ENCODE data around the gene PRAME.
"Not testable (repeated sequence)": the region's sequence is repeated elsewhere in the genome, so short reads cannot be mapped to it uniquely, and the experiment has no call there.

The PRAME gene

GRCh38 chr22:22593964-22594656 is 35.0 kb upstream of the PRAME start:
- 59 to 63% methylated on average over 10 of the region's 10 CpGs for WGBS, 2 experiments
- no peak overlapping the region for H3K4me3 ChIP-seq (ENCODE audit: insufficient read depth, low read depth, low read length)
- no peaks in the 10 kb centered on the region for H3K9me3 ChIP-seq (ENCODE audit: control insufficient read depth, low read length)
- no peak overlapping the region for H3K27ac ChIP-seq (ENCODE audit: insufficient read depth, low read depth, low read length, poor library complexity, severe bottlenecking)
- no peaks in the 10 kb centered on the region for H3K4me1 ChIP-seq (ENCODE audit: control insufficient read depth, insufficient read depth, low read length)
- H3K36me3 ChIP-seq (ENCODE audit: control insufficient read depth, insufficient read depth, low read length): no peaks in the 10 kb centered on the region
- peaks cover 9% of the 10 kb centered on the region for H3K27me3 ChIP-seq (ENCODE audit: control insufficient read depth, insufficient read depth, low read length, poor library complexity, severe bottlenecking)

- H3K27ac ChIP-seq (ENCODE audit: insufficient read depth, low read depth, low read length, poor library complexity, severe bottlenecking): no peak overlapping the region
- no peak overlapping the region for H3K4me3 ChIP-seq (ENCODE audit: insufficient read depth, low read depth, low read length)
- H3K4me1 ChIP-seq (ENCODE audit: control insufficient read depth, insufficient read depth, low read length): no peaks in the 10 kb centered on the region
- peaks cover 13% of the 10 kb centered on the region for H3K27me3 ChIP-seq (ENCODE audit: control insufficient read depth, insufficient read depth, low read length, poor library complexity, severe bottlenecking)
- no peaks in the 10 kb centered on the region for H3K9me3 ChIP-seq (ENCODE audit: control insufficient read depth, low read length)
- WGBS, 2 experiments: 83% methylated on average over 2 of the region's 2 CpGs
- H3K36me3 ChIP-seq (ENCODE audit: control insufficient read depth, insufficient read depth, low read length): no peaks in the 10 kb centered on the region
Measured at GRCh38 chr22:22593250-22593649, 34.2 kb upstream of the PRAME start.

DNA sequence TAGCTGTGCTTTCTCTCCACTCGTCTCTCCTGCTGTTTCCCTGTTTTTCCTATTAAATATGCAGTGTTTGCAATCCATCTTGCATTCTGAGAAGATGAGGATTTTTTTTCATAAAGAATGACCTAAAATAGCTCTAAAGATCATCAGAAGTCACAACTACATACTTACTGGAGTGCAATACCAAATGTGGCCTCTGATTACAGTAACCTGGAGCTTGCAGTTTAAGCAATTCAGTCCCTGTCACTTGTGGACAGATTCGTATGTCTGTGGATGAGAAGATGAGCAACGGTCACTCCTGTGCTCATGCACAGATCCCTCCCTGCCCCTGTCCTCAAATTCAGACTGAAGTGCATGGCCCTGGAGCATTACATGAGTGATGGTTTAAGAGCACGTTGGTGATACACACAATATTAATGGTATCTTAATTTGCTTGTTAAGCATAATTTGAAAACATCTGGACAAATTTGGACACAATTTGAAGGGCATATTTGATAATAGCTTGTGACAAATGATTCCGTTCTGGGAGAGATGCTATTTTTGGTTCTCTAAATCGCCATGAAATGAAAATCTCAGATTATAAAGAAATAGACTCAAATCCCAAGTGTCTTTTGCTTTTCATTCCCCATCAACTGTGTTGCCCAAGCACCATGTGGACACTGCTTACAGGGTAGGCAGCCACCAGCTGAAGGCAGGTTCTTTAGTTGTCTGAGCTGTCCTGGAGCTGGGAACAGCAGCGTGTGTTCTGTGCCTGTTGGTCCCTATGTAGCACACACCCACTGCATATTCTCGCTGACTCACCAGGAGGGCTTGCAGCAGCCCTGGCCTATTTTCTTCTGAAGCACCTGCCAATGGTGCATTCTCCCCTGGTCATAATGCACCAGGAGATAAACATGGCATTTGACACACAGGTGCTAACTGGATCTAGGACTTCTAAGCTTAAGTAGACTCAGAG is 32.6 kb upstream of the PRAME start:
- Histone ChIP-seq H3K27ac (ENCODE audit: insufficient read depth, low read depth, low read length, poor library complexity, severe bottlenecking) (no peak overlapping the region), H3K4me1 (ENCODE audit: control insufficient read depth, insufficient read depth, low read length) (no peaks in the 10 kb centered on the region), H3K9me3 (ENCODE audit: control insufficient read depth, low read length) (no peaks in the 10 kb centered on the region), H3K27me3 (ENCODE audit: control insufficient read depth, insufficient read depth, low read length, poor library complexity, severe bottlenecking) (peaks cover 17% of the 10 kb centered on the region), H3K36me3 (ENCODE audit: control insufficient read depth, insufficient read depth, low read length) (no peaks in the 10 kb centered on the region), H3K4me3 (ENCODE audit: insufficient read depth, low read depth, low read length) (no peak overlapping the region)
- 80 to 81% methylated on average over 7 to 8 of the region's 8 CpGs for WGBS, 2 experiments

- no peaks in the 10 kb centered on the region for H3K4me1 ChIP-seq (ENCODE audit: control insufficient read depth, insufficient read depth, low read length)
- H3K27me3 ChIP-seq (ENCODE audit: control insufficient read depth, insufficient read depth, low read length, poor library complexity, severe bottlenecking): peaks cover 21% of the 10 kb centered on the region
- WGBS, 2 experiments: 93 to 94% methylated on average over 8 of the region's 8 CpGs
- H3K27ac ChIP-seq (ENCODE audit: insufficient read depth, low read depth, low read length, poor library complexity, severe bottlenecking): no peak overlapping the region
- no peak overlapping the region for H3K4me3 ChIP-seq (ENCODE audit: insufficient read depth, low read depth, low read length)
- no peaks in the 10 kb centered on the region for H3K36me3 ChIP-seq (ENCODE audit: control insufficient read depth, insufficient read depth, low read length)
- H3K9me3 ChIP-seq (ENCODE audit: control insufficient read depth, low read length): no peaks in the 10 kb centered on the region
Measured at GRCh38 chr22:22590136-22590891, 31.2 kb upstream of the PRAME start.

DNA sequence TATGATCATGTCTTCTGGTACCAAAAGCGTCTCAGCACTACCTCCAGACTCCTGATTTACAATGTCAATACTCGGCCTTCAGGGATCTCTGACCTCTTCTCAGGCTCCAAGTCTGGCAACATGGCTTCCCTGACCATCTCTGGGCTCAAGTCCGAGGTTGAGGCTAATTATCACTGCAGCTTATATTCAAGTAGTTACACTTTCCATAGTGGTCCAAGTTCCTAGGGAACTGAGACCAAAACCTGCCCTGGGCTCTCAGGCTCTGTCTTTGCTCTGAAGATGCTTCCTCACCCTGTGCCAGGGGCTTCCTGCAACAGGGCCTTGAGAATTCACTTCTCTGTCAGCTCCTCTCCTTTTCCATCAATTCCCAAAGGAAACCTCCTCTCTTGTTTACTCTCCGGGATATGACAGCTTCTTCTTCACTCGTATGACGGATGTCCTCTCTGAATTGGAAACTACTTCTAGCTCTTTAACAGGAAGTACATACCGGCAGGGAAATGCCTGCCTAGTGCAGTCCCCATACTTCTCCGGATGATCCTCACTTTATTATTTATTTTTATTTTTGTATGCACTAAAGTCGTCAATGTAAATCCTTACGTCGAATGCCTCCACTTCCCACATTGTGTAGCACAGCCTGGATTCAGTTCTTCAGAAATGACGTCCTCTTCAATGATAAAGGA is 29.6 kb upstream of the PRAME start:
- Histone ChIP-seq H3K4me3 (ENCODE audit: insufficient read depth, low read depth, low read length) (no peak overlapping the region), H3K27ac (ENCODE audit: insufficient read depth, low read depth, low read length, poor library complexity, severe bottlenecking) (no peak overlapping the region), H3K9me3 (ENCODE audit: control insufficient read depth, low read length) (no peaks in the 10 kb centered on the region), H3K36me3 (ENCODE audit: control insufficient read depth, insufficient read depth, low read length) (no peaks in the 10 kb centered on the region), H3K4me1 (ENCODE audit: control insufficient read depth, insufficient read depth, low read length) (no peaks in the 10 kb centered on the region), H3K27me3 (ENCODE audit: control insufficient read depth, insufficient read depth, low read length, poor library complexity, severe bottlenecking) (peaks cover 31% of the 10 kb centered on the region)
- 90 to 91% methylated on average over 12 of the region's 12 CpGs for WGBS, 2 experiments

- H3K36me3 ChIP-seq (ENCODE audit: control insufficient read depth, insufficient read depth, low read length): no peaks in the 10 kb centered on the region
- no peaks in the 10 kb centered on the region for H3K9me3 ChIP-seq (ENCODE audit: control insufficient read depth, low read length)
- H3K27me3 ChIP-seq (ENCODE audit: control insufficient read depth, insufficient read depth, low read length, poor library complexity, severe bottlenecking): peaks cover 38% of the 10 kb centered on the region
- H3K4me1 ChIP-seq (ENCODE audit: control insufficient read depth, insufficient read depth, low read length): no peaks in the 10 kb centered on the region
- no peak overlapping the region for H3K27ac ChIP-seq (ENCODE audit: insufficient read depth, low read depth, low read length, poor library complexity, severe bottlenecking)
- WGBS, 2 experiments: 65 to 68% methylated on average over 2 to 3 of the region's 3 CpGs
- H3K4me3 ChIP-seq (ENCODE audit: insufficient read depth, low read depth, low read length): no peak overlapping the region
Measured at GRCh38 chr22:22587577-22588188, 28.6 kb upstream of the PRAME start.

GRCh38 chr22:22584722-22585121 is 25.7 kb upstream of the PRAME start:
- Histone ChIP-seq H3K36me3 (ENCODE audit: control insufficient read depth, insufficient read depth, low read length) (no peaks in the 10 kb centered on the region), H3K4me1 (ENCODE audit: control insufficient read depth, insufficient read depth, low read length) (no peaks in the 10 kb centered on the region), H3K9me3 (ENCODE audit: control insufficient read depth, low read length) (no peaks in the 10 kb centered on the region), H3K27ac (ENCODE audit: insufficient read depth, low read depth, low read length, poor library complexity, severe bottlenecking) (no peak overlapping the region), H3K4me3 (ENCODE audit: insufficient read depth, low read depth, low read length) (no peak overlapping the region), H3K27me3 (ENCODE audit: control insufficient read depth, insufficient read depth, low read length, poor library complexity, severe bottlenecking) (peaks cover 38% of the 10 kb centered on the region)
- WGBS, 2 experiments: 73 to 77% methylated on average over 3 of the region's 3 CpGs

DNA sequence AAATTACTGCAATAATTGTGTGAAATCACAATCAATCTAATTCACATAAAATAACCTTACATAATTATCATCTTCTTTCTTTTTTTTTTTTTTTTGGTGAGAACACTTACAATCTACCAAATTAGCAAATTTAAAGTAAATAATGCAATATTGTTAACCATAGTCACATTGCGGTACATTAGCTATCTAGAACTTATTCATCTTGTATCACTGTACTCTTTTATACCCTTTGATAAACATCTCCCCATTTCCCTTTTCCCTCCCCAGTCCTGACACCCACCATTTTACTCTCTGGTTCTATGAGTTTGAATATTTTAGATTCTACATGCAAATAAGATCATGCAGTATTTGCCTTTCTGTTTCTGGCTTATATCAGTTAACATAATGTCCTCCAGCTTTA is 24.0 kb upstream of the PRAME start:
- H3K4me1 ChIP-seq (ENCODE audit: control insufficient read depth, insufficient read depth, low read length): no peaks in the 10 kb centered on the region
- H3K36me3 ChIP-seq (ENCODE audit: control insufficient read depth, insufficient read depth, low read length): no peaks in the 10 kb centered on the region
- H3K9me3 ChIP-seq (ENCODE audit: control insufficient read depth, low read length): no peaks in the 10 kb centered on the region
- no peak overlapping the region for H3K27ac ChIP-seq (ENCODE audit: insufficient read depth, low read depth, low read length, poor library complexity, severe bottlenecking)
- H3K4me3 ChIP-seq (ENCODE audit: insufficient read depth, low read depth, low read length): no peak overlapping the region
- 86 to 88% methylated on average over 1 of the region's 1 CpG for WGBS, 2 experiments
- H3K27me3 ChIP-seq (ENCODE audit: control insufficient read depth, insufficient read depth, low read length, poor library complexity, severe bottlenecking): peaks cover 34% of the 10 kb centered on the region

- H3K27ac ChIP-seq (ENCODE audit: insufficient read depth, low read depth, low read length, poor library complexity, severe bottlenecking); H3K4me3 ChIP-seq (ENCODE audit: insufficient read depth, low read depth, low read length); H3K36me3 ChIP-seq (ENCODE audit: control insufficient read depth, insufficient read depth, low read length); H3K9me3 ChIP-seq (ENCODE audit: control insufficient read depth, low read length); H3K4me1 ChIP-seq (ENCODE audit: control insufficient read depth, insufficient read depth, low read length): not testable (repeated sequence)
- peaks cover 29% of the 10 kb centered on the region for H3K27me3 ChIP-seq (ENCODE audit: control insufficient read depth, insufficient read depth, low read length, poor library complexity, severe bottlenecking)
- 90 to 91% methylated on average over 13 of the region's 13 CpGs for whole genome bisulfite sequencing, 2 experiments
Measured at GRCh38 chr22:22581524-22581923, 22.5 kb upstream of the PRAME start.

All from ectodermal cell (in vitro differentiated cells).